Measurements from ENCODE around the gene AGER. TPM values are rescaled to one million over a fixed set of nuclear protein-coding genes. Genes with fewer than 3 reads are reported as not detected.

AGER gene
- polyA plus RNA-seq, 1 experiment, result 2.4 TPM

DNA sequence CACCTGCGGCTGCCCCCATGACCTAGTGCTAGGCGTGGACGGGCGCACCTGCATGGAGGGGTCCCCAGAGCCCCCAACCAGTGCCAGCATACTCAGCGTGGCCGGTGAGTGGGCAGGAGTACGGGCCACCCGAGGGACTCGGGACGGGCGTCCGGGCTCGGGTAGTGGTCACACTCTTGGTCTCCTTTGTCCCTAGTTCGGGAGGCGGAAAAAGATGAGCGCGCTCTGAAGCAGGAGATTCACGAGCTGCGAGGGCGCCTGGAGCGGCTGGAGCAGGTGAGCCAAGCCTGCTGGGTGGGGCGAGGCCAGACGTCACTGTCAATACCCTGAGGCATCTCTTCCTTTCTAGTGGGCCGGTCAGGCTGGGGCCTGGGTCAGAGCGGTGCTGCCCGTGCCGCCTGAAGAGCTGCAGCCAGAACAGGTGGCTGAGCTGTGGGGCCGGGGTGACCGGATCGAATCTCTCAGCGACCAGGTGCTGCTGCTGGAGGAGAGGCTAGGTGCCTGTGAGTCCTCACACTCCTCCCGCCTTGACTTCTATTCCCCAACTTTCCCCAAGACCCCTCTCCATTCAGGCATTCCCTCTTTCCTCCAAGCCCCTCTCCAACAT lies 16.8 kb downstream of the AGER start:
- Histone ChIP-seq H3K27me3 (ENCODE audit: control insufficient read depth, insufficient read depth, low read length) (no peaks in the 10 kb centered on the region), H3K4me3 (ENCODE audit: low read depth, low read length) (no peak overlapping the region), H3K27ac (ENCODE audit: low read depth, low read length) (no peak overlapping the region), H3K9me3 (ENCODE audit: control insufficient read depth, insufficient read depth, low read length) (no peaks in the 10 kb centered on the region)
- TF ChIP-seq, protein P1, sequence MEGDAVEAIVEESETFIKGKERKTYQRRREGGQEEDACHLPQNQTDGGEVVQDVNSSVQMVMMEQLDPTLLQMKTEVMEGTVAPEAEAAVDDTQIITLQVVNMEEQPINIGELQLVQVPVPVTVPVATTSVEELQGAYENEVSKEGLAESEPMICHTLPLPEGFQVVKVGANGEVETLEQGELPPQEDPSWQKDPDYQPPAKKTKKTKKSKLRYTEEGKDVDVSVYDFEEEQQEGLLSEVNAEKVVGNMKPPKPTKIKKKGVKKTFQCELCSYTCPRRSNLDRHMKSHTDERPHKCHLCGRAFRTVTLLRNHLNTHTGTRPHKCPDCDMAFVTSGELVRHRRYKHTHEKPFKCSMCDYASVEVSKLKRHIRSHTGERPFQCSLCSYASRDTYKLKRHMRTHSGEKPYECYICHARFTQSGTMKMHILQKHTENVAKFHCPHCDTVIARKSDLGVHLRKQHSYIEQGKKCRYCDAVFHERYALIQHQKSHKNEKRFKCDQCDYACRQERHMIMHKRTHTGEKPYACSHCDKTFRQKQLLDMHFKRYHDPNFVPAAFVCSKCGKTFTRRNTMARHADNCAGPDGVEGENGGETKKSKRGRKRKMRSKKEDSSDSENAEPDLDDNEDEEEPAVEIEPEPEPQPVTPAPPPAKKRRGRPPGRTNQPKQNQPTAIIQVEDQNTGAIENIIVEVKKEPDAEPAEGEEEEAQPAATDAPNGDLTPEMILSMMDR (IDR thresholded peaks at IDR 0.05; ENCODE audit: low read depth, low read length), result no peak
- DNase-seq (ENCODE audit: low read depth, low spot score), result no peak
- CTCF ChIA-PET, result no interaction called here
- POLR2A ChIA-PET, result no interaction called here

DNA sequence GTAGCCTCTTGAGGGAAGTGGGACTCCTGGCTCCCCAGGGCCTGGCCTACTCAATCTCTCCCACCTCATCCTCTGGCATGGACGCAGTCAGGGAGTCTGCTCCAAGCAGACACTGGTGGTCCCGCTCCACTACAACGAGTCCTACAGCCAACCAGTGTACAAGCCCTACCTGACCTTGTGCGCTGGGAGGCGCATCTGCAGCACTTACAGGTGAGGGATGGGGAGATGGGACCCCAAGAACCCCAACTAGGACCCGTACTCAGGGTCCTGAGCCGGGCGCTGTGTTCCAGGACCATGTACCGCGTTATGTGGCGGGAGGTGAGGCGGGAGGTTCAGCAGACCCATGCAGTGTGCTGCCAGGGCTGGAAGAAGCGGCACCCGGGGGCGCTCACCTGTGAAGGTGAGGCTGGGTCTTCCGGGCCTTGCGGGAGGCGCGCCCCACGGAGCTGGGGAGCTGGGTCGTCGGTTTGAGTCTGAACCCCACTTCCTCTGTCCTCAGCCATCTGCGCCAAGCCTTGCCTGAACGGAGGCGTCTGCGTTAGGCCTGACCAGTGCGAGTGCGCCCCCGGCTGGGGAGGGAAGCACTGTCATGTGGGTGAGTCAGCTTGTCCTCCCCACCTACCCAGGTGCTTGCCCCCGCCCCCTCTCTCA lies 17.5 kb downstream of the AGER start:
- H3K27me3 ChIP-seq (ENCODE audit: control insufficient read depth, insufficient read depth, low read length), result no peaks in the 10 kb centered on the region
- no peak overlapping the region for H3K27ac ChIP-seq (ENCODE audit: low read depth, low read length)
- ChIA-PET CTCF (no interaction called here), POLR2A (no interaction called here)
- TF ChIP-seq, protein P1 (IDR thresholded peaks at IDR 0.05; ENCODE audit: low read depth, low read length), result no peak
- no peak for DNase-seq (ENCODE audit: low read depth, low spot score)
- H3K4me3 ChIP-seq (ENCODE audit: low read depth, low read length), result no peak overlapping the region
- H3K9me3 ChIP-seq (ENCODE audit: control insufficient read depth, insufficient read depth, low read length), result no peaks in the 10 kb centered on the region

DNA sequence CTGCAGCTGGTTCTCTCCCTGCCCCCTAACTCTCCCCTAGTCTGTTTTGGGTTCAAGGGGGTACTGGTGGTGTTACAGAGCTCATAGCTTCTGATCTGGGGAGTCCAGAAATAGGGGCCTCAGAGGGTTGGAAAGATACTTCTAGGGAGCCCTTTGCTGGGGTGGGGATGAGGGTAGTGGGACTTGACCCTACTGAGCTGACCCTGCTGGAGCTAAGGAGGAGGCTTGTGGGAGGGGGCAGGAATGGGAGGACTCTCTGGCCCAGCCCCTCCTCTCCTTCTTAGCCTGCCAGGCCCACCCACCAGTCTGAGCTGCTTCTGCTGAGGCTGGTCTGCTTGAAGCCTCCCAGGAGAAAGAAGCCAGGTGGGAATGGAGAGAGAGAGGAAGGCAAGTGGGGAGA lies 19.8 kb downstream of the AGER start, which contains the start of gene EGFL8:
Gene EGFL8, plus strand, starts transcription at position 301 of the 400 bp plus-strand sequence. CDS start 1,571 bp downstream, outside the sequence.
- H3K27ac ChIP-seq (ENCODE audit: low read depth, low read length), result no peak within 1 kb of the TSS
- no peak within 1 kb of the TSS for H3K4me3 ChIP-seq (ENCODE audit: low read depth, low read length)
- TF ChIP-seq, protein P1 (IDR thresholded peaks at IDR 0.05; ENCODE audit: low read depth, low read length), result no peak
- CTCF ChIA-PET, result interaction anchor here (1.5 kb wide), 1 partner anchor 31 kb away, joined by 4 read pairs; no protein-coding TSS in a partner anchor
- no peak for DNase-seq (ENCODE audit: low read depth, low spot score)
- POLR2A ChIA-PET, result no interaction called here
- H3K9me3 ChIP-seq (ENCODE audit: control insufficient read depth, insufficient read depth, low read length), result no peaks in the 10 kb centered on the region
- no peaks in the 10 kb centered on the region for H3K27me3 ChIP-seq (ENCODE audit: control insufficient read depth, insufficient read depth, low read length)

- H3K9me3 ChIP-seq (ENCODE audit: control insufficient read depth, insufficient read depth, low read length), result no peaks in the 10 kb centered on the region
- H3K27me3 ChIP-seq (ENCODE audit: control insufficient read depth, insufficient read depth, low read length), result no peaks in the 10 kb centered on the region
- TF ChIP-seq, protein P1 (IDR thresholded peaks at IDR 0.05; ENCODE audit: low read depth, low read length), result no peak
- DNase-seq (ENCODE audit: low read depth, low spot score), result no peak
- CTCF ChIA-PET, result interaction anchor here (1.5 kb wide), 1 partner anchor 32 kb away, joined by 4 read pairs; no protein-coding TSS in a partner anchor
- POLR2A ChIA-PET, result no interaction called here
- H3K27ac ChIP-seq (ENCODE audit: low read depth, low read length), result no peak overlapping the region
- no peak overlapping the region for H3K4me3 ChIP-seq (ENCODE audit: low read depth, low read length)
These were observed 20.3 kb downstream of the AGER start for GRCh38 chr6:32163559-32164258.

- Histone ChIP-seq H3K9me3 (ENCODE audit: control insufficient read depth, insufficient read depth, low read length) (no peaks in the 10 kb centered on the region; the same call in 1 of the 2 replicates), H3K27me3 (ENCODE audit: control insufficient read depth, insufficient read depth, low read length) (no peaks in the 10 kb centered on the region), H3K27ac (ENCODE audit: low read depth, low read length) (no peak overlapping the region), H3K4me3 (ENCODE audit: low read depth, low read length) (no peak overlapping the region)
- ChIA-PET POLR2A (no interaction called here), CTCF (interaction anchor here (0.7 to 3.2 kb wide), 3 partner anchors 37 to 110 kb away, joined by 3 to 10 read pairs (median 3); no protein-coding TSS in a partner anchor)
- DNase-seq (ENCODE audit: low read depth, low spot score), result no peak
- TF ChIP-seq, protein P1 (IDR thresholded peaks at IDR 0.05; ENCODE audit: low read depth, low read length), result no peak
These were observed 26.0 kb downstream of the AGER start for GRCh38 chr6:32158052-32158451.
